Measurements from ENCODE around the gene GSK3A. TPM values are rescaled to one million over a fixed set of nuclear protein-coding genes. Genes with fewer than 3 reads are reported as not detected.
A peak's percentile ranks its signal among the peaks of the same experiment; 100 is the strongest.

Gene GSK3A
- total RNA-seq, 1 donor from 2014 or later = 68.0 TPM

- Mint-ChIP-seq H3K4me1 (peaks cover 3% of the 10 kb centered on the region), H3K36me3 (ENCODE audit: low read depth) (no peaks in the 10 kb centered on the region), H3K9me3 (no peaks in the 10 kb centered on the region), H3K27me3 (ENCODE audit: low read depth) (peaks cover 83% of the 10 kb centered on the region), H3K27ac (ENCODE audit: unreplicated experiment) (no peak overlapping the region), H3K4me3 (no peak overlapping the region)
- DNase-seq (ENCODE audit: low read depth, low spot score) = no peak
- no peak for TF ChIP-seq CTCF (conservative IDR thresholded peaks at IDR 0.05)
These were observed 53.3 kb downstream of the GSK3A start for GRCh38 chr19:42189133-42189532.

DNA sequence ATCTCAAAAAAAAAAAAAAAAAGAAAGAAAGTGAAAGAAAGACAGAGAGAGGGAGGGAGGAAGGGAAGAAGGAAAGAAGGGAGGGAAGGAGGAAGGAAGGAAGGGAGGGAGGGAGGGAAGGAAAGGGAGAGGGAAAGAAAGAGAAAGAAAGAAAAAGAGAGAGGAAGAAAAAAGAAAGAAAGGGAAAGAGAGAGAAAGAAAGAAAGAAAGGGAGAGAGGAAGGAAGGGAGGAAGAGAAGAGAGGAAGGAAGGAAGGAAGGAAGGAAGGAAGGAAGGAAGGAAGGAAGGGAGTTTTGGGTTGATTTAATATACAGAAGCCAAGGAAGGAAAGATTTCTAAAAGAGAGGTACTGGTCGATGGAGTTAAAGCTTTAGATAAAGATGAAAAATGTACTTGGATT lies 53.7 kb downstream of the GSK3A start:
- no peaks in the 10 kb centered on the region for H3K9me3 Mint-ChIP-seq
- H3K4me1 Mint-ChIP-seq = peaks cover 4% of the 10 kb centered on the region
- no peak for DNase-seq (ENCODE audit: low read depth, low spot score)
- no peak overlapping the region for H3K4me3 Mint-ChIP-seq
- H3K27ac Mint-ChIP-seq (ENCODE audit: unreplicated experiment) = no peak overlapping the region
- TF ChIP-seq CTCF (conservative IDR thresholded peaks at IDR 0.05) = no peak
- H3K27me3 Mint-ChIP-seq (ENCODE audit: low read depth) = peaks cover 81% of the 10 kb centered on the region
- H3K36me3 Mint-ChIP-seq (ENCODE audit: low read depth) = no peaks in the 10 kb centered on the region

GRCh38 chr19:42185277-42185676 lies 57.1 kb downstream of the GSK3A start:
- Mint-ChIP-seq H3K36me3 (ENCODE audit: low read depth) (no peaks in the 10 kb centered on the region), H3K4me1 (peaks cover 4% of the 10 kb centered on the region), H3K27me3 (ENCODE audit: low read depth) (peaks cover 70% of the 10 kb centered on the region), H3K27ac (ENCODE audit: unreplicated experiment) (no peak overlapping the region), H3K9me3 (no peaks in the 10 kb centered on the region), H3K4me3 (no peak overlapping the region)
- DNase-seq (ENCODE audit: low read depth, low spot score) = no peak
- no peak for TF ChIP-seq CTCF (conservative IDR thresholded peaks at IDR 0.05)

GRCh38 chr19:42184401-42184861 lies 58.0 kb downstream of the GSK3A start:
- Mint-ChIP-seq H3K4me3 (no peak overlapping the region), H3K27me3 (ENCODE audit: low read depth) (peaks cover 62% of the 10 kb centered on the region), H3K27ac (ENCODE audit: unreplicated experiment) (no peak overlapping the region), H3K36me3 (ENCODE audit: low read depth) (no peaks in the 10 kb centered on the region), H3K4me1 (peaks cover 4% of the 10 kb centered on the region), H3K9me3 (no peaks in the 10 kb centered on the region)
- peak; percentile 86 for DNase-seq (ENCODE audit: low read depth, low spot score)
- peak; percentile 87 for TF ChIP-seq CTCF (conservative IDR thresholded peaks at IDR 0.05)

Other genes with a start within 250 kb of the GSK3A start
- gene ATP1A3, start 248.4 kb downstream of the GSK3A start, total RNA-seq = 22.9 and 23.2 TPM in 2 replicates
- gene GRIK5, start 172.4 kb downstream of the GSK3A start, total RNA-seq = 3.7 and 3.8 TPM in 2 replicates
- gene ZNF574, start 166.4 kb downstream of the GSK3A start, total RNA-seq = 25.6 and 26.0 TPM in 2 replicates
- 2.3 and 2.5 TPM in 2 replicates for gene POU2F2, start 110.2 kb downstream of the GSK3A start, total RNA-seq
- 20.6 and 21.5 TPM in 2 replicates for gene DEDD2, start 24.9 kb downstream of the GSK3A start, total RNA-seq
- 18.4 and 24.2 TPM in 2 replicates for gene ZNF526, start 22.3 kb downstream of the GSK3A start, total RNA-seq
- 102 and 105 TPM in 2 replicates for gene ERF, start 12.5 kb upstream of the GSK3A start, total RNA-seq
- 91.6 and 93.4 TPM in 2 replicates for gene CIC, start 26.6 kb upstream of the GSK3A start, total RNA-seq
- 2.2 and 2.8 TPM in 2 replicates for gene PRR19, start 59.5 kb upstream of the GSK3A start, total RNA-seq
- gene PAFAH1B3, start 60.0 kb upstream of the GSK3A start, total RNA-seq = 166 and 173 TPM in 2 replicates
- gene TMEM145, start 70.7 kb upstream of the GSK3A start, total RNA-seq = 18.4 and 19.4 TPM in 2 replicates
- 38.0 and 39.2 TPM in 2 replicates for gene MEGF8, start 83.0 kb upstream of the GSK3A start, total RNA-seq
- gene CNFN, start 147.7 kb upstream of the GSK3A start, total RNA-seq = 2.2 and 3.6 TPM in 2 replicates
- 24.5 and 29.1 TPM in 2 replicates for gene LIPE, start 184.8 kb upstream of the GSK3A start, total RNA-seq
- not detected in 2 replicates for gene CXCL17, start 200.3 kb upstream of the GSK3A start, total RNA-seq

All from neural crest cell (in vitro differentiated cells).